ENCODE measurements around the gene KDM2A. TPM values are rescaled to one million over a fixed set of nuclear protein-coding genes. Genes with fewer than 3 reads are reported as not detected.

KDM2A gene
- total RNA-seq, 3 donors from 2014 or later (not counting 1 experiment from before 2014, with no cell fraction given) = 268 to 312 (median 283) TPM

GRCh38 chr11:67276781-67277230 is 157.7 kb downstream of the KDM2A start:
- Histone ChIP-seq H3K4me1 (ENCODE audit: control insufficient read depth, insufficient read depth, low read length) (peaks cover 100% of the 10 kb centered on the region), H3K4me3 (ENCODE audit: low read length) (peak overlapping the region; percentile 30), H3K27me3 (ENCODE audit: control insufficient read depth, insufficient read depth, low read length) (no peaks in the 10 kb centered on the region), H3K36me3 (ENCODE audit: control insufficient read depth, insufficient read depth, low read length) (peaks cover 73% of the 10 kb centered on the region), H3K27ac (ENCODE audit: low read length) (peak overlapping the region; percentile 95), H3K9me3 (ENCODE audit: control insufficient read depth, insufficient read depth, low read length) (no peaks in the 10 kb centered on the region)
- Mint-ChIP-seq H3K4me3 (peak overlapping the region; percentile 80), H3K27me3 (ENCODE audit: low read depth in 2 of 2) (no peaks in the 10 kb centered on the region), H3K9me3 (no peaks in the 10 kb centered on the region), H3K27ac (peak overlapping the region; percentile 96 to 97), H3K4me1 (peaks cover 64 to 67% of the 10 kb centered on the region in 2 donors), H3K36me3 (no peaks in the 10 kb centered on the region)
- ATAC-seq (peak; percentile 27 to 57 (median 32)), DNase-seq (peak in 1 of 2 donors; percentile 66)
- whole genome bisulfite sequencing (ENCODE audit: insufficient coverage) = 2% methylated on average over 16 of the region's 16 CpGs
- peak; percentile 22 for TF ChIP-seq CTCF (IDR thresholded peaks at IDR 0.05)
- intact Hi-C loops (cut with micrococcal nuclease) = loop anchor here (1.0 kb wide), 3 partner anchors 9 to 40 kb away; no protein-coding TSS in a partner anchor

- Histone ChIP-seq H3K27ac (ENCODE audit: low read length) (peak overlapping the region; percentile 95), H3K36me3 (ENCODE audit: control insufficient read depth, insufficient read depth, low read length) (peaks cover 74% of the 10 kb centered on the region), H3K27me3 (ENCODE audit: control insufficient read depth, insufficient read depth, low read length) (no peaks in the 10 kb centered on the region), H3K4me1 (ENCODE audit: control insufficient read depth, insufficient read depth, low read length) (peaks cover 100% of the 10 kb centered on the region), H3K4me3 (ENCODE audit: low read length) (peak overlapping the region; percentile 37), H3K9me3 (ENCODE audit: control insufficient read depth, insufficient read depth, low read length) (no peaks in the 10 kb centered on the region)
- peaks cover 58 to 65% of the 10 kb centered on the region in 2 donors for H3K4me1 Mint-ChIP-seq
- intact Hi-C loops (cut with micrococcal nuclease) = loop anchor here (1.0 kb wide), 3 partner anchors 9 to 40 kb away; no protein-coding TSS in a partner anchor
- no peaks in the 10 kb centered on the region for H3K9me3 Mint-ChIP-seq
- H3K36me3 Mint-ChIP-seq = no peaks in the 10 kb centered on the region
- no peaks in the 10 kb centered on the region for H3K27me3 Mint-ChIP-seq (ENCODE audit: low read depth in 2 of 2)
- WGBS (ENCODE audit: insufficient coverage) = under 1% methylated on average over 24 of the region's 24 CpGs
- peak overlapping the region; percentile 96 to 97 for H3K27ac Mint-ChIP-seq
- H3K4me3 Mint-ChIP-seq = peak overlapping the region; percentile 80
- DNase-seq (peak; percentile 84 to 97), ATAC-seq (peak; percentile 90 to 95 (median 91))
- no peak for TF ChIP-seq CTCF (IDR thresholded peaks at IDR 0.05)
Observed at GRCh38 chr11:67277231-67277961, 158.3 kb downstream of the KDM2A start.

GRCh38 chr11:67278135-67278938 is 159.3 kb downstream of the KDM2A start:
- peaks cover 100% of the 10 kb centered on the region for H3K4me1 ChIP-seq (ENCODE audit: control insufficient read depth, insufficient read depth, low read length)
- 54% methylated on average over 14 of the region's 14 CpGs for WGBS (ENCODE audit: insufficient coverage)
- TF ChIP-seq CTCF (IDR thresholded peaks at IDR 0.05) = no peak
- Mint-ChIP-seq H3K27ac (peak overlapping the region; percentile 96 to 97), H3K4me3 (peak overlapping the region; percentile 80), H3K4me1 (peaks cover 50 to 59% of the 10 kb centered on the region in 2 donors), H3K9me3 (no peaks in the 10 kb centered on the region), H3K27me3 (ENCODE audit: low read depth in 2 of 2) (no peaks in the 10 kb centered on the region), H3K36me3 (no peaks in the 10 kb centered on the region)
- H3K27ac ChIP-seq (ENCODE audit: low read length) = peak overlapping the region; percentile 95
- ATAC-seq = no peak
- peaks cover 75% of the 10 kb centered on the region for H3K36me3 ChIP-seq (ENCODE audit: control insufficient read depth, insufficient read depth, low read length)
- intact Hi-C loops (cut with micrococcal nuclease) = no loop called here
- no peaks in the 10 kb centered on the region for H3K9me3 ChIP-seq (ENCODE audit: control insufficient read depth, insufficient read depth, low read length)
- H3K27me3 ChIP-seq (ENCODE audit: control insufficient read depth, insufficient read depth, low read length) = no peaks in the 10 kb centered on the region
- H3K4me3 ChIP-seq (ENCODE audit: low read length) = peak overlapping the region; percentile 37
- DNase-seq = no peak

All from natural killer cell (primary cell).